K562 (cell line): Measurements from ENCODE around the gene CPNE1. TPM values are rescaled to one million over a fixed set of nuclear protein-coding genes. Genes with fewer than 3 reads are reported as not detected.

Source experiments
- ARHGAP35 ChIP-seq: fragments of 450-650 bp; IDR thresholded peaks from 2 replicates; pipeline ENCODE4 v1.6.1; 2018; ENCODE audit not compliant: partially characterized antibody
- BRF1 ChIP-seq: IDR thresholded peaks from 3 replicates; pipeline ENCODE4 v1.6.1; 2011; ENCODE audit warnings: borderline replicate concordance, mild to moderate bottlenecking; ENCODE audit not compliant: insufficient read length; ENCODE audit errors: extremely low read depth
- CBFA2T3 ChIP-seq: fragments of 450-650 bp; IDR thresholded peaks from 2 replicates; pipeline ENCODE4 v1.6.1; 2017
- DNMT1 ChIP-seq: fragments of 450-650 bp; IDR thresholded peaks from 2 replicates; pipeline ENCODE4 v1.6.1; 2016; ENCODE audit warnings: antibody characterized with exemption, mild to moderate bottlenecking
- GTF2F1 ChIP-seq: IDR thresholded peaks from 2 replicates; pipeline ENCODE4 v1.6.1; 2011; ENCODE audit warnings: low read depth, low read length, improper control_type of control experiment
- HDAC2 ChIP-seq: fragments of 450-650 bp; IDR thresholded peaks from 2 replicates; pipeline ENCODE4 v1.6.1; 2016; ENCODE audit warnings: mild to moderate bottlenecking
- MXI1 ChIP-seq: IDR thresholded peaks from 2 replicates; pipeline ENCODE4 v1.6.1; 2011; ENCODE audit warnings: low read depth, mild to moderate bottlenecking, improper control_type of control experiment, low read length
- NR2C2 ChIP-seq, 2 experiments: fragments of 200-800 bp in 1 of 2; sonication (Bioruptor generic) in 1 of 2; sonication (generic) in 1 of 2; formaldehyde crosslinking in 1 of 2; IDR thresholded peaks; 2 replicates each; pipeline versions ENCODE4 v1.6.1 to v1.8.0; 2016 to 2022; ENCODE audit warnings: mild to moderate bottlenecking in 1 of 2, missing compliant biosample characterization in 1 of 2, missing genetic modification characterization in 1 of 2, missing genetic modification reagents in 1 of 2
- RAD21 ChIP-seq, 2 experiments: fragments of 250-450 bp in 1 of 2; fragments of 450-650 bp in 1 of 2; sonication (Bioruptor Pico) in 1 of 2; formaldehyde crosslinking in 1 of 2; IDR thresholded peaks in 1 of 2; conservative IDR thresholded peaks in 1 of 2; 2 replicates each; pipeline versions ENCODE4 v1.4.0 to v1.8.0; 2020 to 2022; ENCODE audit warnings: mild to moderate bottlenecking in 2 of 2, moderate library complexity in 1 of 2
- RERE ChIP-seq: sonication (generic); formaldehyde crosslinking; IDR thresholded peaks from 2 replicates; pipeline ENCODE4 v1.8.0; 2023; ENCODE audit warnings: missing genetic modification reagents, mild to moderate bottlenecking, borderline replicate concordance
- RFX5 ChIP-seq: IDR thresholded peaks from 2 replicates; pipeline ENCODE4 v1.6.1; 2011; ENCODE audit warnings: low read depth, mild to moderate bottlenecking, improper control_type of control experiment, low read length
- TGIF2 ChIP-seq: sonication (generic); formaldehyde crosslinking; IDR thresholded peaks from 2 replicates; pipeline ENCODE4 v1.8.1; 2022; ENCODE audit warnings: mild to moderate bottlenecking, missing genetic modification reagents, moderate library complexity
- THRAP3 ChIP-seq: fragments of 450-650 bp; IDR thresholded peaks from 2 replicates; pipeline ENCODE4 v1.6.1; 2016; ENCODE audit warnings: mild to moderate bottlenecking, inconsistent platforms, borderline replicate concordance
- U2AF2 ChIP-seq: fragments of 200-400 bp; formaldehyde crosslinking; optimal IDR thresholded peaks from 2 replicates; pipeline ENCODE3; 2017; ENCODE audit warnings: low read depth, mild to moderate bottlenecking, low read length
- YY1 ChIP-seq, 3 experiments: IDR thresholded peaks; 2 replicates each; pipeline ENCODE4 v1.6.1; 2011; ENCODE audit warnings: low read length in 2 of 3, mild to moderate bottlenecking in 2 of 3, moderate library complexity in 2 of 3, borderline replicate concordance in 1 of 3, control low read depth in 1 of 3, low read depth in 1 of 3; ENCODE audit not compliant: insufficient read depth in 3 of 3, insufficient replicate concordance in 2 of 3, control insufficient read depth in 1 of 3, insufficient read length in 1 of 3; ENCODE audit errors: extremely low read depth in 1 of 3
- ZNF12 ChIP-seq: sonication (generic); formaldehyde crosslinking; IDR thresholded peaks from 2 replicates; pipeline ENCODE4 v1.4.0; 2020; ENCODE audit warnings: mild to moderate bottlenecking, missing genetic modification reagents
- ZNF436 ChIP-seq: fragments of 250-450, 450-650 bp; sonication (Bioruptor Pico); formaldehyde crosslinking; IDR thresholded peaks from 2 replicates; pipeline ENCODE4 v1.7.0; 2020; ENCODE audit warnings: mild to moderate bottlenecking
- polyA plus RNA-seq, 8 experiments: library from polyadenylated mRNA; depleted of rRNA in 4 of 8; stranded (reverse) in 5 of 8; unstranded in 3 of 8; fragments of >200 nt; fragmentation: Nextera tagmentation in 2 of 8; fragmentation: Illumina TruSeq in 1 of 8; extraction: Ambion mirVana in 2 of 8; extraction: Trizol in 1 of 8; gene quantifications; 2 replicates each; pipeline versions ENCODE4 v1.2.1 to v1.2.3, GENCODE V29; 2011 to 2014; ENCODE audit warnings: inconsistent platforms in 1 of 8, missing spikeins in 1 of 8
- total RNA-seq, 7 experiments: library from RNA; depleted of rRNA in 6 of 7; stranded (reverse); fragments of >200 nt in 6 of 7; fragmentation: Illumina TruSeq in 2 of 7; extraction: Trizol in 2 of 7; gene quantifications; 2 replicates each; pipeline versions ENCODE4 v1.2.1 to v1.2.3, GENCODE V29; 2011 to 2021; ENCODE audit warnings: low replicate concordance in 1 of 7

Gene CPNE1
- total and polyA plus RNA-seq, 9 of the 15 experiments (the other 6 are each of a cell fraction or from before 2014, with no cell fraction given) = 42.1 to 102 (median 56.0) TPM

DNA sequence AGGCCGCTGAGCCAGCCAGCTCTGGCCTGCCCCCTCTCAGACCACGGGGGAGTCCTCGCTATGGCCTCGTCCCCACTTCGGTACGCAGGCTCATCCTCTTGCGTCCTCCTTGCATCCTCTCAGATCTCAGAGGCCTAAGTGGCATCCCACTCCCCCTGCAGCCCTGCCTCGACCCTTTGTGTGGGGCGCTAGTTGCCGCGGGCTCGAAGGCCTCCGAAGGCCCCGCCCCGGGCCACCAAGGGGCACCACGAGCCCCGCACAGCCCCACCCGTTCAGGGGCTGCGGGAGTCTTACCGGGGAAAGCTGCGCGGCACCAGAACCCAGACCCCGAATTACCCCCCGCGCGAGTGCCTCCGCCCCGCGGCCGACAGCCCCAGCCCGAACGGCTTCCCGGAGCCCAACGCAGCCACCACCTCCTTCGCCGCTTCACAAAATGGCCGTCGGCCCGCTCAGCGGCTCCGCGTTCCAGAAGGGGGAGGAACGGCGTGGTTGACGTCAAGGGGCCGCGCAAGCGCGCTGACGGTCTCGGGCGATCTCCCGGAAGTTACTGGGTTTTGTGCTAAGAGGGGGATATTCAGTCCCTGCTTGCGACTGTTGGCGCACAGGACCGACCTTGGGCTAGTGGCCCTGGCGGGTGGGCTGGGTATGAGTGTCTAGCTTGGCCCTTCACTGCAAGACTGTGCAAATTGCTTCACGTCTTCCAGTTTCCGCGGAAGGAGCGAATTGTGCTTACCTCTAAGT is at the start of gene CPNE1, which contains the start of gene RBM12 (continued):
- no peak for TF ChIP-seq THRAP3
- no peak for TF ChIP-seq CBFA2T3
- TF ChIP-seq BRF1 = no peak
- 0 out of 2 replicates have a peak, but pooled peaks have one; percentile 71 for TF ChIP-seq GTF2F1
- TF ChIP-seq DNMT1 = no peak
- no peak for TF ChIP-seq U2AF2
- no peak for TF ChIP-seq ARHGAP35
- TF ChIP-seq ZNF12 (CRISPR knock-in tag) = peak; percentile 79; the same call in 1 of the 2 replicates
- TF ChIP-seq NR2C2 (CRISPR knock-in tag; IDR thresholded peaks at IDR 0.05) = peak; percentile 32
- peak; percentile 77 for TF ChIP-seq NR2C2 (tag; IDR thresholded peaks at IDR 0.05)
- 0 out of 2 replicates have a peak, but pooled peaks have one; percentile 10 for TF ChIP-seq MXI1
- TF ChIP-seq RERE (CRISPR knock-in tag) = no peak
- TF ChIP-seq TGIF2 (CRISPR knock-in tag) = no peak
- no peak for TF ChIP-seq RAD21 (CRISPR knock-in tag; conservative IDR thresholded peaks at IDR 0.05 in 1 of 2, IDR thresholded peaks at IDR 0.05 in 1 of 2)
- TF ChIP-seq ZNF436 = no peak
- TF ChIP-seq YY1 (IDR thresholded peaks at IDR 0.05; ENCODE audit: borderline replicate concordance in 1 of 3, control insufficient read depth in 1 of 3, extremely low read depth in 1 of 3, insufficient read depth in 3 of 3, insufficient read length in 1 of 3, insufficient replicate concordance in 2 of 3, low read depth in 1 of 3, low read length in 2 of 3) = peak; percentile 89 to 99 (median 98)
- no peak for TF ChIP-seq RFX5
- TF ChIP-seq HDAC2 = no peak
